HAP-1 (cell line): ENCODE measurements around the gene SLF2.

ENCODE experiments used
- DNase-seq, 2 experiments: peaks; one replicate each; pipeline ENCODE4 v3.0.0-alpha.2; 2016 to 2020; ENCODE audit warnings: low spot score in 2 of 2
- H3K27me3 ChIP-seq: fragments of 250-450 bp; sonication (Bioruptor Pico); 2 replicates; pipeline ENCODE4 v1.5.1; 2020; ENCODE audit warnings: low read depth, mild to moderate bottlenecking, moderate library complexity
- H3K36me3 ChIP-seq: fragments of 250-450 bp; sonication (Bioruptor Pico); replicated peaks from 2 replicates; pipeline ENCODE4 v1.5.1; 2020; ENCODE audit warnings: mild to moderate bottlenecking
- H3K4me1 ChIP-seq: fragments of 250-450 bp; sonication (Bioruptor Pico); 2 replicates; pipeline ENCODE4 v1.5.1; 2020; ENCODE audit warnings: mild to moderate bottlenecking
- H3K4me3 ChIP-seq: fragments of 250-450 bp; sonication (Bioruptor Pico); 2 replicates; pipeline ENCODE4 v1.5.1; 2020; ENCODE audit warnings: mild to moderate bottlenecking, moderate library complexity
- H3K9me3 ChIP-seq: fragments of 250-450 bp; sonication (Bioruptor Pico); 2 replicates; pipeline ENCODE4 v1.5.1; 2020; ENCODE audit warnings: mild to moderate bottlenecking, moderate library complexity
- in situ Hi-C: fragments of 300-500 bp; cut with MboI; formaldehyde crosslinking; loops from 3 replicates; pipeline ENCODE4 v1.14.3; 2020; ENCODE audit warnings: low sequenced_read_pairs, inconsistent platforms, mixed read lengths

SLF2 gene

DNA sequence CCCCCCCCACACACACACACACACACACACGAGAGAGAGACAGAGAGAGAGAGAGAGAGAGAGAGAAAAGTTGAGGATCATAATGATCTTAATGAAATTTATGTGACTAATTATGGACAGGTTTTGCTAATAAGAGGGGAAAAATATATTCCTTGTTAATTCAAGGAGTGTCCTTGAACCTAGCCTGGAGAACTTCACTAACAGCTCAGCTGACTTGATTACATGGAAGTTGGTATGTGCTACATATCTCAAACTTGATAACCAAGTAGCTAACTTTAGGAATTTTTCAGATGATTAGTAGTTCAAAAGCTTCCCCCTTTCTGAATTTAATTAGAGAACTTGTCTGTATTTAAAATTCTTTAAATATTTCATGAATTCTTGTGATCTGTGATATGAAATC is 15.3 kb downstream of the SLF2 start:
- no peak for DNase-seq
- Histone ChIP-seq H3K9me3 (no peaks in the 10 kb centered on the region), H3K27me3 (no peaks in the 10 kb centered on the region), H3K36me3 (peaks cover 57% of the 10 kb centered on the region), H3K4me1 (peaks cover 7% of the 10 kb centered on the region; the same call in 1 of the 2 replicates), H3K4me3 (no peak overlapping the region)
- in situ Hi-C loops, result no loop called here

DNA sequence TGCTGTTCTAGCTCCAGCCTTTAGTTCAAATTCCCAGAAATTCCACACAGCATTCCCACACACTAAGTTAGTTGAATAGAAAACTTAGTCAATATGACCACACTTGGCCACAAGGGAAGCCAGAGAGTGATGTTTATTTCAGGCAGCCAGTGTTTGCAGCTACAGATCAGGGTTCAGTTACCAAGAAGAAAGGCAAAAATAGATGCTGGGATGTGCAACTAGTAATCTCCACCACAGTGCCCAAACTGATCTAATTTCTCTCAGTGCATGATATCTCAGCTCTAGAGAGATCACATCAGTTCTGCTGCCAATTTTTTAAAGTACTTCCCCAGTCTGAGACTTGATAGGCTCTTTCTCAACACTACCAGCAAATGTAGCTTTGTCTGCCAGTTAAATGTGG is 17.6 kb downstream of the SLF2 start:
- Histone ChIP-seq H3K4me1 (peaks cover 7% of the 10 kb centered on the region; the same call in 1 of the 2 replicates), H3K36me3 (peaks cover 43% of the 10 kb centered on the region), H3K27me3 (no peaks in the 10 kb centered on the region), H3K4me3 (no peak overlapping the region), H3K9me3 (no peaks in the 10 kb centered on the region)
- no peak for DNase-seq
- in situ Hi-C loops, result no loop called here

- Histone ChIP-seq H3K27me3 (no peaks in the 10 kb centered on the region), H3K9me3 (no peaks in the 10 kb centered on the region), H3K4me1 (no peaks in the 10 kb centered on the region), H3K4me3 (no peak overlapping the region), H3K36me3 (peaks cover 45% of the 10 kb centered on the region)
- DNase-seq, result no peak
- in situ Hi-C loops, result no loop called here
Observed at GRCh38 chr10:100934084-100934659, 21.4 kb downstream of the SLF2 start.

DNA sequence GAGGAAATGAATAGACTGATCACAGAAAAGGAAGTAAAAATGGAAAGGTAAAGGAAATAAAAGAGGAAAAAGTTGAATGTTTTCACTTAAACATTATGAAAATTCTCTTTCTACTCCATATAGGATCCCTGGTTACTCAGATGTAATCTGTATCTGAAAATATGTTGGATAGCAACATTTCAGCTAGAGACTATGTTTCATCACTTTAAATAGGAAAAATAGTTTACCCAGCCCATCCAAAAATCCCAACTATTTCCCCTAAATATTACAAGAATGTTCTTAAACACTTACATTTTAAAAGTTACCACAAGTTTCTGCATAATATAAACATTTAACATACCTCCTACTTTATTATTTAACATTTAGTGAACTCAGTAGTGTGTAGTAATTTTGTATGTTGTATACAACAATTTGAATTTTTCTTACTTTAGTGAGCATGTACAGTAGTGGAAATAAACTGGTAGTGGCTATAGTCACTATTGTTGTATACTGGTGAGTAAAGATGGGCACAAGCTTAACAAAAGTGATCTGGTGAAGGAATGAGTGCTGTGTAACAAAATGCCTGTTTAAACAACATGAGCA is 27.1 kb downstream of the SLF2 start:
- Histone ChIP-seq H3K4me1 (no peaks in the 10 kb centered on the region; the same call in 1 of the 2 replicates), H3K36me3 (peaks cover 38% of the 10 kb centered on the region), H3K4me3 (no peak overlapping the region), H3K9me3 (no peaks in the 10 kb centered on the region), H3K27me3 (no peaks in the 10 kb centered on the region)
- DNase-seq, result no peak
- in situ Hi-C loops, result no loop called here

DNA sequence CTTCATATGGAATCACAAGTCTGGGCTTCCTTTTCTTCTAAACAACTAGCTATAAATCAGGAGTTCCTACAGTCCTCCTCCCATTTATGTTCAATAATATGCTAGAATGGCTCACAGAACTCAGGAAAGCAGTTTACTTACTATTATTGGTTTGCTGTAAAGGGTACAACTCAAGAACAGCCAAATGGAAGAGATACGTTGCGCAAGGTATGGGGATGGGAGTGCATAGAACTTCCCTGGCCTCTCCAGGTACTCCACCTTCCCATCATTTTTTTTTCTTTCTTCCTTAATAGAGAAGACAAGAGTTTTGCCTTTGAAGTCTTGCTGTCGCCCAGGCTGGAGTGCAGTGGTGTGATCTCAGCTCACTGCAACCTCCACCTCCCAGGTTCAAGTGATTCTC is 29.5 kb downstream of the SLF2 start:
- in situ Hi-C loops, result no loop called here
- Histone ChIP-seq H3K27me3 (no peaks in the 10 kb centered on the region), H3K4me3 (no peak overlapping the region), H3K9me3 (no peaks in the 10 kb centered on the region), H3K4me1 (no peaks in the 10 kb centered on the region; the same call in 1 of the 2 replicates), H3K36me3 (peaks cover 54% of the 10 kb centered on the region)
- DNase-seq, result no peak

- Histone ChIP-seq H3K27me3 (no peaks in the 10 kb centered on the region), H3K9me3 (no peaks in the 10 kb centered on the region), H3K36me3 (peaks cover 58% of the 10 kb centered on the region), H3K4me3 (no peak overlapping the region), H3K4me1 (no peaks in the 10 kb centered on the region; the same call in 1 of the 2 replicates)
- no peak for DNase-seq
- in situ Hi-C loops, result no loop called here
Observed at GRCh38 chr10:100943508-100943907, 30.7 kb downstream of the SLF2 start.

DNA sequence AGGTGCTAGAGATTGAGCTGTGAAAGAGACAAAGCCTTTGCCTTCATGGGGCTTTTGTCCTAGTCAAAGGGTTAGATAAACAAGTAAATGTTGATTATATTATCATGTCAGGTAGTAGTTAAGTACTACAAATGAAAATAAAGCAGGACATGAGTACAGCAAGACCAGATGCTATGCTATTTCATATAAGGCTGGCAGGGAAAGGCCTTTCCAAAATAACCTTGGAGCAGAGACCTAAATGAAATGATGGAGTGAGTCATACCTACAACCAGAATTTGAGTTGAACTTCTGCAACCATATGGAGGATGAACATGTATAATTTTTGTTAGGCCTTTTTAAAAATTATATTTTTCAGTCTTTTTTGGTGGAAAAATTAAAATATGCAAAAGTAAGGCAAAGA is 33.0 kb downstream of the SLF2 start:
- Histone ChIP-seq H3K4me1 (no peaks in the 10 kb centered on the region; the same call in 1 of the 2 replicates), H3K4me3 (no peak overlapping the region), H3K27me3 (no peaks in the 10 kb centered on the region), H3K9me3 (no peaks in the 10 kb centered on the region), H3K36me3 (peaks cover 63% of the 10 kb centered on the region)
- no peak for DNase-seq
- in situ Hi-C loops, result no loop called here

DNA sequence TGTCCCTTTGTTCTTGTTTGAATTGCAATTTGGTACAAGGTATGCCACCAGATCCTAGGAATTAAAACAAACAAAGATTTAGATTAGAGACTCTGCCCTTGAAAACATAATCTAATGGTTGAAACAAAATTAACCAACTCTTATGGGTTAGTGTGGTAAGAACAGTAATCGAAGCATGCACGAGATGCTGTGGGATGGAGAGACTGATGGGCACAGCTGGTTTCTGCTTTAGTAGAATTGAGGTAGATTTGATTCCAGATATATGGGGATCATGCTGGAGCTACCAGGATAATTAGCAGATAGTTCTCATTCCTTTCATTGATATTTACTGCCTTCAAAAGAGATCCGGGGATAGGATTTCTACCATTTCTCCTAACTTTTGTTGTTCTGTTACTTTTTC is 36.2 kb downstream of the SLF2 start:
- Histone ChIP-seq H3K36me3 (peaks cover 57% of the 10 kb centered on the region), H3K4me3 (no peak overlapping the region), H3K4me1 (no peaks in the 10 kb centered on the region), H3K9me3 (no peaks in the 10 kb centered on the region), H3K27me3 (no peaks in the 10 kb centered on the region)
- in situ Hi-C loops, result no loop called here
- no peak for DNase-seq

GRCh38 chr10:100960251-100960650 is 47.5 kb downstream of the SLF2 start:
- no peak for DNase-seq
- Histone ChIP-seq H3K4me1 (no peaks in the 10 kb centered on the region), H3K27me3 (no peaks in the 10 kb centered on the region), H3K9me3 (no peaks in the 10 kb centered on the region), H3K36me3 (peaks cover 34% of the 10 kb centered on the region), H3K4me3 (no peak overlapping the region)
- in situ Hi-C loops, result no loop called here

- in situ Hi-C loops, result no loop called here
- Histone ChIP-seq H3K4me3 (no peak overlapping the region), H3K27me3 (no peaks in the 10 kb centered on the region), H3K9me3 (no peaks in the 10 kb centered on the region), H3K4me1 (no peaks in the 10 kb centered on the region), H3K36me3 (peaks cover 29% of the 10 kb centered on the region)
- no peak for DNase-seq
Observed at GRCh38 chr10:100962351-100963080, 49.8 kb downstream of the SLF2 start.

DNA sequence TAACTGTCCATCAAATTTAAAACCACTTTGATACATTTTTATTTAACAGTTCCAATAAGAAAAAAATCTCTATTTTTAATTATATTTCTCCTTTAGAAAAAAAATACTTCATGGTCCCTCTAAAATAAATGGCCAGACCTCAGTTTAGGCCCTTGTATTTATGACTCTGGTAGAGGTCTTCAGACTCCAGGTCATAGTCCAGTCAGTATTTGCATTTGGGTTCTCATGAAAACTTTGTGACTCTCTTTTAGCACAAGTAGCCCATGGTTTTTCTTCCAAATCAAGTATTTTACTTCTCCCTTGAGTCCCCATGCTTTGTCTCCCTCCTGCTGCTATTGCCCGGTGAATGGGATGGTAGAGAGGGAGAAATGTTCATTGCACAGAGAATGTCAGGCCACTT is 51.1 kb downstream of the SLF2 start:
- in situ Hi-C loops, result no loop called here
- DNase-seq, result no peak
- Histone ChIP-seq H3K9me3 (no peaks in the 10 kb centered on the region), H3K36me3 (peaks cover 25% of the 10 kb centered on the region), H3K27me3 (no peaks in the 10 kb centered on the region), H3K4me1 (no peaks in the 10 kb centered on the region), H3K4me3 (no peak overlapping the region)

DNA sequence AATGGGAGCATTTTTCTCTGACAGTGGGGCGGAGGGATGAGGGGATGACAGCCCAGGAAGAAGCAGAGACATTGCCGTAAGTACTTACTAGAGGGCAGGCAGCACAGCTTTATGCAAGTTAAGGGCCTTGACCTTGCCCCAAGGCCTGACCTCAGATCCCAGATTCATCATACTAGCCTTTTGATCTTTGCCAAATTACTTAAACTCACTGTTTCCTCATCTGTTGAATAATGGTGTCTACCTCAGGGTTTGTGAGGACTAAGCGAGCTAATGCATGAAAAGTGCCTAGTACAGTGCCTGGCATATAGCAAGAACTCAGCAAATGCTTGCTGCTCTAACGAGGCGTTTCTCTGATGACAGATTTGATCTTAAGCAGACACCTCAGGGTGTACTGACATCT is 53.1 kb downstream of the SLF2 start:
- Histone ChIP-seq H3K9me3 (no peaks in the 10 kb centered on the region), H3K27me3 (no peaks in the 10 kb centered on the region), H3K4me3 (no peak overlapping the region), H3K36me3 (peaks cover 11% of the 10 kb centered on the region), H3K4me1 (0 out of 2 replicates have a peak, but pooled peaks cover 4% of the 10 kb centered on the region)
- in situ Hi-C loops, result no loop called here
- no peak for DNase-seq

DNA sequence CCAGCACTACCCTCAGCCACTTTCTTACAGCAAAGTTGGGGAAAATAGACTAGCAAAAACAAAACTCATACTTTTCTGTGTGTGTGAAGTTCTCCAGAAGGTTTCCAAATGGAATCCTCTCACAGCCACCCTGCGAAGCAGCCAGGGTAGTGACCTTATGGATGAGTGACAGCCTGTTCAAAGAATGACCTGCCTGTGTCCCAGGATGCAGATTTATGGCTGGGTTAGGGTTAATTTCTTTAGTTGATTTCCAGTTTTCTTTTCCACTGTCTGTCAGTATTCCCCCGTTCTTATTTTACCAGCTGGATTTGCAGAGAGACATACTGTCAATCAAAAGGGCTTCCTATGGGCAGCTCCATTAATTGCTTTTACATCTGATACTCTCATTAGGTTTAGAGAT is 54.1 kb downstream of the SLF2 start:
- no peaks in the 10 kb centered on the region for H3K9me3 ChIP-seq
- 0 out of 2 replicates have a peak, but pooled peaks cover 4% of the 10 kb centered on the region for H3K4me1 ChIP-seq
- no peak overlapping the region for H3K4me3 ChIP-seq
- DNase-seq, result no peak
- peaks cover 7% of the 10 kb centered on the region for H3K36me3 ChIP-seq
- in situ Hi-C loops, result no loop called here
- no peaks in the 10 kb centered on the region for H3K27me3 ChIP-seq

GRCh38 chr10:100967332-100967731 is 54.6 kb downstream of the SLF2 start:
- in situ Hi-C loops, result no loop called here
- peaks cover 5% of the 10 kb centered on the region for H3K36me3 ChIP-seq
- H3K4me3 ChIP-seq, result no peak overlapping the region
- DNase-seq, result no peak
- no peaks in the 10 kb centered on the region for H3K9me3 ChIP-seq
- H3K27me3 ChIP-seq, result no peaks in the 10 kb centered on the region
- H3K4me1 ChIP-seq, result 0 out of 2 replicates have a peak, but pooled peaks cover 4% of the 10 kb centered on the region
